ENCODE measurements around the gene GPR35. TPM values are rescaled to one million over a fixed set of nuclear protein-coding genes. Genes with fewer than 3 reads are reported as not detected.

Gene GPR35, protein sequence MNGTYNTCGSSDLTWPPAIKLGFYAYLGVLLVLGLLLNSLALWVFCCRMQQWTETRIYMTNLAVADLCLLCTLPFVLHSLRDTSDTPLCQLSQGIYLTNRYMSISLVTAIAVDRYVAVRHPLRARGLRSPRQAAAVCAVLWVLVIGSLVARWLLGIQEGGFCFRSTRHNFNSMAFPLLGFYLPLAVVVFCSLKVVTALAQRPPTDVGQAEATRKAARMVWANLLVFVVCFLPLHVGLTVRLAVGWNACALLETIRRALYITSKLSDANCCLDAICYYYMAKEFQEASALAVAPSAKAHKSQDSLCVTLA
- total RNA-seq = 1.1 and 1.5 TPM in 2 replicates

DNA sequence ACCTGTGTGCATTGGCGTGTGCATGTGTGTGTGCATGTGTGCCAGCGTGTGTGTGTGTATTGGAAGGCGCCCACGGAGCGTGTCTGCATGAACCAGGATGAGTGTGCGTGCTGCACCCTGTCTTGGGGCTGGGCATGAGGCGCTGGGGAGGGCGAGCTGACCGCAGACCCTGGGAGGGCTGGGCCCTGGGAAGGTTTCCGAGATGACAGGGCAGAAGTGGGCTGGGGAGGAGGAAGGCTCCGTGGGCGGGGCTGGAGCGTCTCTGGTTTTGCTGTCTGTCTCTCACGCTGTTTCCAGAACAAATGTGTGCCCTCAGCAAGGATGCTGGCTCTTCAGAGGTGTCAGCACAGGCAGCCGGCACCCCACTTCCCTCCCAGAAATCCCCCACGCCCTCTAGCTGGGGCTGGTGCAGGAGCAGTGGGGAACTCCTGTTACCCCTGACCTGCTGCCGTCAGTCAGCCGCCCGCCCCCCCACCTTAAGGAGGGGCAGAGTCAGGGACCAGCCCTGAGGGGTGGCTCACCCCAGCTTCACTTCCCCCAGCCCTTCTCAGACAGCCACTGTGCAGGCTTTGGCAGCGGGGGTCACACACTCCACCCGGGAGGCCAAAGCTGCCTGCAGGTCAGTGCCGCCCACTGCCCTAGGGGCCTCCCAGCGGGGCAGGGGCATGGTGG lies at the start of gene GPR35:
TSS of gene GPR35 (plus strand) at position 531 of the 672 bp plus-strand sequence. CDS start 4,473 bp downstream, outside the sequence.
- Histone ChIP-seq H3K4me2 (ENCODE audit: insufficient read depth, low read length) (peak within 1 kb of the TSS; percentile 43), H3K36me3 (ENCODE audit: insufficient read depth, low read length) (no peaks in the 10 kb centered on the region), H4K20me1 (ENCODE audit: insufficient read depth, low read length) (no peaks in the 10 kb centered on the region), H3K9me3 (ENCODE audit: low read depth, low read length) (no peaks in the 10 kb centered on the region), H3K27me3 (ENCODE audit: insufficient read depth, low read length) (no peaks in the 10 kb centered on the region), H3K79me2 (ENCODE audit: insufficient read depth, low read length) (no peaks in the 10 kb centered on the region), H3K27ac (ENCODE audit: low read depth, low read length) (no peak within 1 kb of the TSS), H3K4me1 (ENCODE audit: insufficient read depth, low read length) (peaks cover 9% of the 10 kb centered on the region), H2AFZ (ENCODE audit: low read length) (peak within 1 kb of the TSS; percentile 29), H3K4me3 (ENCODE audit: insufficient read depth, low read length) (no peak within 1 kb of the TSS)
- TF ChIP-seq CTCF (IDR thresholded peaks at IDR 0.05; ENCODE audit: extremely low read depth, low read depth, low read length) = no peak
- peak; percentile 99 for DNase-seq (ENCODE audit: insufficient read length, low spot score, missing footprints)

GRCh38 chr2:240576036-240576435 lies 49.2 kb upstream of the GPR35 start:
- Histone ChIP-seq H3K27ac (ENCODE audit: low read depth, low read length) (no peak overlapping the region), H3K79me2 (ENCODE audit: insufficient read depth, low read length) (peaks cover 22% of the 10 kb centered on the region), H3K4me3 (ENCODE audit: insufficient read depth, low read length) (no peak overlapping the region), H3K36me3 (ENCODE audit: insufficient read depth, low read length) (peaks cover 4% of the 10 kb centered on the region), H3K9me3 (ENCODE audit: low read depth, low read length) (no peaks in the 10 kb centered on the region), H3K4me1 (ENCODE audit: insufficient read depth, low read length) (peaks cover 11% of the 10 kb centered on the region), H2AFZ (ENCODE audit: low read length) (no peak overlapping the region), H3K27me3 (ENCODE audit: insufficient read depth, low read length) (no peaks in the 10 kb centered on the region), H4K20me1 (ENCODE audit: insufficient read depth, low read length) (peaks cover 31% of the 10 kb centered on the region), H3K4me2 (ENCODE audit: insufficient read depth, low read length) (no peak overlapping the region)
- TF ChIP-seq CTCF (IDR thresholded peaks at IDR 0.05; ENCODE audit: extremely low read depth, low read depth, low read length) = no peak
- no peak for DNase-seq (ENCODE audit: insufficient read length, low spot score, missing footprints)

GRCh38 chr2:240576436-240577205 lies 48.7 kb upstream of the GPR35 start:
- Histone ChIP-seq H3K9me3 (ENCODE audit: low read depth, low read length) (no peaks in the 10 kb centered on the region), H3K27ac (ENCODE audit: low read depth, low read length) (no peak overlapping the region), H3K4me3 (ENCODE audit: insufficient read depth, low read length) (no peak overlapping the region), H3K4me2 (ENCODE audit: insufficient read depth, low read length) (no peak overlapping the region), H3K27me3 (ENCODE audit: insufficient read depth, low read length) (no peaks in the 10 kb centered on the region), H3K79me2 (ENCODE audit: insufficient read depth, low read length) (peaks cover 26% of the 10 kb centered on the region), H3K36me3 (ENCODE audit: insufficient read depth, low read length) (peaks cover 4% of the 10 kb centered on the region), H3K4me1 (ENCODE audit: insufficient read depth, low read length) (peaks cover 11% of the 10 kb centered on the region), H2AFZ (ENCODE audit: low read length) (no peak overlapping the region), H4K20me1 (ENCODE audit: insufficient read depth, low read length) (peaks cover 31% of the 10 kb centered on the region)
- no peak for TF ChIP-seq CTCF (IDR thresholded peaks at IDR 0.05; ENCODE audit: extremely low read depth, low read depth, low read length)
- no peak for DNase-seq (ENCODE audit: insufficient read length, low spot score, missing footprints)

Measured in osteoblast (primary cell).